Measurements from ENCODE around the gene ZNF683. TPM values are rescaled to one million over a fixed set of nuclear protein-coding genes. Genes with fewer than 3 reads are reported as not detected.

The ZNF683 gene
- total and polyA plus RNA-seq, 2 of the 4 experiments (the other 2 are of a cell fraction) = not detected

DNA sequence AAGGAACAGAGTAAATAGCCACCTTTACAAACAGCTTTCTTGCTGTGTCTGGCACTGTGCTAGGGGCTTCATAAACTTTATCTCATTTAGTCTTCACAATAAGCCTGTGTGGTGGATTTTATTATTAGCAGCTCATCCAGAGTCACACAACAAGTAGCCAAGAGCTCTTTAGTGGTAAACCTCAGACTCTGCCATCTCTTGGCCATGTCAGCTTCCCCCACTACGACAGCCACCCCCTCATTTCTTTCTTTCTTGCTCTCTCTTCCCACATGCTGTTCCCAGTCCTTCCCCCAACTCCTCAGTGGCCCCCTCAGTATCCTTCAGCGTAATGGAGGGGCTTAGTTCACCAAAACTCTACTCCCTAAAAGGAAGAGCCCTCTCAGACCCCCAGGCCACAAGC is 1.2 kb upstream of the ZNF683 start:
- Histone ChIP-seq H4K8ac (ENCODE audit: low read depth in 2 of 2, low read length in 2 of 2) (no peak overlapping the region), H2BK15ac (ENCODE audit: low read depth, low read length) (no peak overlapping the region), H3K9ac (ENCODE audit: low read depth, low read length) (no peak overlapping the region), H2BK20ac (ENCODE audit: low read depth, low read length) (no peak overlapping the region), H3K4me1 (ENCODE audit: control insufficient read depth, insufficient read depth, low read length) (peaks cover 10% of the 10 kb centered on the region), H3K27me3 (ENCODE audit: control insufficient read depth, insufficient read depth, low read length) (peaks cover 5% of the 10 kb centered on the region; the same call in 1 of the 2 replicates), H3K56ac (ENCODE audit: extremely low read depth, insufficient read depth, low read length) (no peak overlapping the region), H3K23ac (ENCODE audit: low read depth, low read length) (no peak overlapping the region), H3K14ac (replicated peaks; ENCODE audit: low read depth, low read length) (no peak overlapping the region), H3K9me3 (ENCODE audit: control insufficient read depth, insufficient read depth, low read length) (peaks cover 5% of the 10 kb centered on the region), H4K91ac (ENCODE audit: insufficient read depth, low read depth, low read length) (no peak overlapping the region), H3K18ac (ENCODE audit: low read depth, low read length) (no peak overlapping the region), H2AK9ac (replicated peaks; ENCODE audit: low read depth, low read length, poor library complexity) (no peak overlapping the region), H2AK5ac (ENCODE audit: low read depth, low read length) (no peak overlapping the region), H3K79me1 (ENCODE audit: low read depth in 1 of 2, low read length in 2 of 2) (no peaks in the 10 kb centered on the region), H3K4me2 (ENCODE audit: low read depth, low read length) (no peak overlapping the region), H3K36me3 (ENCODE audit: control insufficient read depth, insufficient read depth, low read length) (no peaks in the 10 kb centered on the region), H2BK120ac (ENCODE audit: low read depth, low read length) (no peak overlapping the region), H2BK5ac (ENCODE audit: low read depth, low read length, poor library complexity, severe bottlenecking) (no peak overlapping the region), H3K4me3 (ENCODE audit: insufficient read depth, low read depth, low read length) (no peak overlapping the region), H2AFZ (replicated peaks; ENCODE audit: low read length, poor library complexity) (no peak overlapping the region), H4K5ac (ENCODE audit: low read depth, low read length) (no peak overlapping the region), H3K4ac (ENCODE audit: low read depth, low read length) (no peak overlapping the region), H4K20me1 (ENCODE audit: insufficient read depth, low read length) (no peaks in the 10 kb centered on the region), H3K9me1 (ENCODE audit: insufficient read depth, low read length) (peaks cover 7% of the 10 kb centered on the region), H3K27ac (ENCODE audit: insufficient read depth, low read length) (no peak overlapping the region)
- in situ Hi-C loops (cut with MboI; ENCODE audit: low sequenced_read_pairs) = no loop called here
- TF ChIP-seq RFX5 (IDR thresholded peaks at IDR 0.05; ENCODE audit: low read depth, low read length) = no peak
- no peak for TF ChIP-seq NFE2L2 (IDR thresholded peaks at IDR 0.05; ENCODE audit: low read depth, low read length)
- TF ChIP-seq CHD1 (IDR thresholded peaks at IDR 0.05; ENCODE audit: low read depth, low read length) = no peak
- TF ChIP-seq, protein P1, sequence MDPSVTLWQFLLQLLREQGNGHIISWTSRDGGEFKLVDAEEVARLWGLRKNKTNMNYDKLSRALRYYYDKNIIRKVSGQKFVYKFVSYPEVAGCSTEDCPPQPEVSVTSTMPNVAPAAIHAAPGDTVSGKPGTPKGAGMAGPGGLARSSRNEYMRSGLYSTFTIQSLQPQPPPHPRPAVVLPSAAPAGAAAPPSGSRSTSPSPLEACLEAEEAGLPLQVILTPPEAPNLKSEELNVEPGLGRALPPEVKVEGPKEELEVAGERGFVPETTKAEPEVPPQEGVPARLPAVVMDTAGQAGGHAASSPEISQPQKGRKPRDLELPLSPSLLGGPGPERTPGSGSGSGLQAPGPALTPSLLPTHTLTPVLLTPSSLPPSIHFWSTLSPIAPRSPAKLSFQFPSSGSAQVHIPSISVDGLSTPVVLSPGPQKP (IDR thresholded peaks at IDR 0.05; ENCODE audit: borderline replicate concordance, low read depth, low read length) = no peak
- no peak for TF ChIP-seq MXI1 (IDR thresholded peaks at IDR 0.05; ENCODE audit: borderline replicate concordance, low read depth, low read length)
- TF ChIP-seq FOS (IDR thresholded peaks at IDR 0.05; ENCODE audit: low read depth, low read length) = no peak
- TF ChIP-seq, protein P2, sequence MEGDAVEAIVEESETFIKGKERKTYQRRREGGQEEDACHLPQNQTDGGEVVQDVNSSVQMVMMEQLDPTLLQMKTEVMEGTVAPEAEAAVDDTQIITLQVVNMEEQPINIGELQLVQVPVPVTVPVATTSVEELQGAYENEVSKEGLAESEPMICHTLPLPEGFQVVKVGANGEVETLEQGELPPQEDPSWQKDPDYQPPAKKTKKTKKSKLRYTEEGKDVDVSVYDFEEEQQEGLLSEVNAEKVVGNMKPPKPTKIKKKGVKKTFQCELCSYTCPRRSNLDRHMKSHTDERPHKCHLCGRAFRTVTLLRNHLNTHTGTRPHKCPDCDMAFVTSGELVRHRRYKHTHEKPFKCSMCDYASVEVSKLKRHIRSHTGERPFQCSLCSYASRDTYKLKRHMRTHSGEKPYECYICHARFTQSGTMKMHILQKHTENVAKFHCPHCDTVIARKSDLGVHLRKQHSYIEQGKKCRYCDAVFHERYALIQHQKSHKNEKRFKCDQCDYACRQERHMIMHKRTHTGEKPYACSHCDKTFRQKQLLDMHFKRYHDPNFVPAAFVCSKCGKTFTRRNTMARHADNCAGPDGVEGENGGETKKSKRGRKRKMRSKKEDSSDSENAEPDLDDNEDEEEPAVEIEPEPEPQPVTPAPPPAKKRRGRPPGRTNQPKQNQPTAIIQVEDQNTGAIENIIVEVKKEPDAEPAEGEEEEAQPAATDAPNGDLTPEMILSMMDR (conservative IDR thresholded peaks at IDR 0.05; ENCODE audit: low read depth, low read length) = no peak
- no peak for TF ChIP-seq RCOR1 (IDR thresholded peaks at IDR 0.05; ENCODE audit: insufficient replicate concordance, low read length)
- no peak for TF ChIP-seq SMC3 (IDR thresholded peaks at IDR 0.05; ENCODE audit: low read depth, low read length)
- no peak for TF ChIP-seq POLR2A (IDR thresholded peaks at IDR 0.05; ENCODE audit: low read depth, low read length)
- TF ChIP-seq MAZ (IDR thresholded peaks at IDR 0.05; ENCODE audit: borderline replicate concordance, low read depth, low read length) = no peak
- no peak for TF ChIP-seq BHLHE40 (IDR thresholded peaks at IDR 0.05; ENCODE audit: low read depth, low read length)
- TF ChIP-seq, protein P3, sequence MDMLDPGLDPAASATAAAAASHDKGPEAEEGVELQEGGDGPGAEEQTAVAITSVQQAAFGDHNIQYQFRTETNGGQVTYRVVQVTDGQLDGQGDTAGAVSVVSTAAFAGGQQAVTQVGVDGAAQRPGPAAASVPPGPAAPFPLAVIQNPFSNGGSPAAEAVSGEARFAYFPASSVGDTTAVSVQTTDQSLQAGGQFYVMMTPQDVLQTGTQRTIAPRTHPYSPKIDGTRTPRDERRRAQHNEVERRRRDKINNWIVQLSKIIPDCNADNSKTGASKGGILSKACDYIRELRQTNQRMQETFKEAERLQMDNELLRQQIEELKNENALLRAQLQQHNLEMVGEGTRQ (IDR thresholded peaks at IDR 0.05; ENCODE audit: low read depth, low read length) = no peak
- no peak for TF ChIP-seq RAD21 (IDR thresholded peaks at IDR 0.05; ENCODE audit: low read length)
- no peak for TF ChIP-seq MAFK (IDR thresholded peaks at IDR 0.05; ENCODE audit: low read depth, low read length)
- no peak for TF ChIP-seq CEBPB (IDR thresholded peaks at IDR 0.05; ENCODE audit: low read depth, low read length)
- 90% methylated on average over 1 of the region's 2 CpGs; no CpG with 5 or more reads in 1 of the 2 experiments for WGBS, 2 experiments (ENCODE audit: extremely low coverage in 2 of 2, insufficient read length in 1 of 2)
- intact Hi-C loops (cut with micrococcal nuclease) = no loop called here
- CTCF ChIA-PET = no interaction called here
- no TSS peak for BruUV-seq (replicated peaks)
- POLR2A ChIA-PET (ENCODE audit: unreplicated experiment) = no interaction called here
- DNase-seq = no peak
- no peak for ATAC-seq (ENCODE audit: low read depth)
- dilution Hi-C loops (cut with HindIII; ENCODE audit: low sequenced_read_pairs, unreplicated experiment) = no loop called here
